HG02885 (cell line): ENCODE data around the gene CDK2.

Source experiments
- ATAC-seq: cut with Tn5 transposase; IDR thresholded peaks from one replicate; pipeline ENCODE4 v1.9.1; 2021; ENCODE audit warnings: mild to moderate bottlenecking; ENCODE audit not compliant: unreplicated experiment, poor library complexity

Gene CDK2

GRCh38 chr12:56007564-56008559 lies 41.2 kb downstream of the CDK2 start:
- peak; percentile 44 for ATAC-seq

- ATAC-seq = no peak
These were observed 43.5 kb downstream of the CDK2 start for GRCh38 chr12:56010111-56010570.

- no peak for ATAC-seq
These were observed 45.0 kb downstream of the CDK2 start for GRCh38 chr12:56011509-56012090.

- ATAC-seq = no peak
These were observed 46.9 kb downstream of the CDK2 start for GRCh38 chr12:56013482-56013881.

GRCh38 chr12:56014205-56014604 lies 47.6 kb downstream of the CDK2 start:
- ATAC-seq = no peak

- ATAC-seq = no peak
These were observed 50.6 kb downstream of the CDK2 start for GRCh38 chr12:56017181-56017580.

GRCh38 chr12:56018356-56018755 lies 51.7 kb downstream of the CDK2 start:
- ATAC-seq = no peak

GRCh38 chr12:56020423-56021184 lies 54.0 kb downstream of the CDK2 start, which contains the start of gene IKZF4:
TSS of gene IKZF4 (plus strand) at chr12:56021043. CDS start at chr12:56021494, 451 bp downstream.
- no peak for ATAC-seq

GRCh38 chr12:56021889-56022497 lies 55.4 kb downstream of the CDK2 start:
- no peak for ATAC-seq
